Inferior parietal cortex (tissue), 1 donor: ENCODE measurements around the gene GDPD4.

ENCODE experiments used
- DNase-seq: peaks from one replicate; pipeline ENCODE4 v3.0.0-alpha.2; 2016; ENCODE audit errors: extremely low spot score

GDPD4 gene

GRCh38 chr11:77299528-77299993 is 1.9 kb downstream of the GDPD4 start:
- no peak for DNase-seq

- DNase-seq = no peak
Observed at GRCh38 chr11:77294040-77294439, 7.4 kb downstream of the GDPD4 start.

- no peak for DNase-seq
Observed at GRCh38 chr11:77289737-77290136, 11.7 kb downstream of the GDPD4 start.

GRCh38 chr11:77287615-77288273 is 13.7 kb downstream of the GDPD4 start:
- no peak for DNase-seq

- no peak for DNase-seq
Observed at GRCh38 chr11:77287136-77287535, 14.3 kb downstream of the GDPD4 start.

GRCh38 chr11:77284476-77285468 is 16.7 kb downstream of the GDPD4 start:
- no peak for DNase-seq

GRCh38 chr11:77283101-77283500 is 18.4 kb downstream of the GDPD4 start:
- no peak for DNase-seq

GRCh38 chr11:77278595-77279506 is 22.6 kb downstream of the GDPD4 start:
- DNase-seq = peak; percentile 13

GRCh38 chr11:77276271-77276670 is 25.2 kb downstream of the GDPD4 start:
- DNase-seq = no peak

- DNase-seq = no peak
Observed at GRCh38 chr11:77270921-77271320, 30.6 kb downstream of the GDPD4 start.

GRCh38 chr11:77269484-77270123 is 31.9 kb downstream of the GDPD4 start:
- DNase-seq = no peak

- no peak for DNase-seq
Observed at GRCh38 chr11:77267962-77268361, 33.5 kb downstream of the GDPD4 start.

GRCh38 chr11:77266766-77267165 is 34.7 kb downstream of the GDPD4 start:
- no peak for DNase-seq

- no peak for DNase-seq
Observed at GRCh38 chr11:77262803-77263202, 38.7 kb downstream of the GDPD4 start.

GRCh38 chr11:77259641-77260040 is 41.8 kb downstream of the GDPD4 start:
- no peak for DNase-seq

- DNase-seq = no peak
Observed at GRCh38 chr11:77253690-77254089, 47.8 kb downstream of the GDPD4 start.

- no peak for DNase-seq
Observed at GRCh38 chr11:77252555-77253270, 48.8 kb downstream of the GDPD4 start.

GRCh38 chr11:77250881-77251640 is 50.4 kb downstream of the GDPD4 start:
- DNase-seq = no peak

- DNase-seq = no peak
Observed at GRCh38 chr11:77249427-77249826, 52.1 kb downstream of the GDPD4 start.
